Measurements from ENCODE around the gene GSTM3. TPM values are rescaled to one million over a fixed set of nuclear protein-coding genes. Genes with fewer than 3 reads are reported as not detected.

Gene GSTM3
- total RNA-seq: 100 to 1,000 TPM in 2 of 4 donors, 10 to 100 TPM in 2; 65.5 to 150 (median 112) TPM
- 279 TPM for polyA plus RNA-seq
- long read RNA-seq, donor 1, full-length matches to known transcripts: 70 of 76 reads
- long read RNA-seq, donor 1, partial matches to known transcripts: 1 of 76 reads
- long read RNA-seq, donor 1, other reads (novel, unspliced or antisense): 5 of 76 reads
- long read RNA-seq, donor 2, full-length matches to known transcripts: 34 of 41 reads
- long read RNA-seq, donor 2, partial matches to known transcripts: 4 of 41 reads
- long read RNA-seq, donor 2, other reads (novel, unspliced or antisense): 3 of 41 reads
- long read RNA-seq, donor 3, full-length matches to known transcripts: 16 of 23 reads
- long read RNA-seq, donor 3, partial matches to known transcripts: 2 of 23 reads
- long read RNA-seq, donor 3, other reads (novel, unspliced or antisense): 5 of 23 reads
- long read RNA-seq, donor 4, full-length matches to known transcripts: 16 of 20 reads
- long read RNA-seq, donor 4, partial matches to known transcripts: 3 of 20 reads
- long read RNA-seq, donor 4, other reads (novel, unspliced or antisense): 1 of 20 reads

GRCh38 chr1:109740615-109741373 is at the start of gene GSTM3:
GSTM3 (minus strand) TSS chr1:109741038; CDS start chr1:109740287, 751 bp downstream.
- intact Hi-C loops (cut with DNase I): no loop called here
- DNase-seq: no peak
- 3% methylated on average over 10 of the region's 10 CpGs for WGBS

GRCh38 chr1:109790329-109790728 is 49.5 kb upstream of the GSTM3 start:
- H3K4me3 ChIP-seq (ENCODE audit: low read length): no peak overlapping the region
- ATAC-seq (no peak), DNase-seq (no peak)
- intact Hi-C loops (cut with DNase I): loop anchor here in 2 of 4 donors (5.0 kb wide), 2 partner anchors 122 to 192 kb away; partner anchors contain the start of genes AHCYL1 (in 1 of the 2) and CSF1 (in 1 of the 2)
- H3K27ac ChIP-seq (ENCODE audit: low read length): no peak overlapping the region
- H3K4me1 ChIP-seq (ENCODE audit: control insufficient read depth, insufficient read depth, low read length): peaks cover 34% of the 10 kb centered on the region
- no peaks in the 10 kb centered on the region for H3K9me3 ChIP-seq (ENCODE audit: control insufficient read depth, low read length)
- WGBS: 88% methylated on average over 2 of the region's 2 CpGs
- H3K27me3 ChIP-seq (ENCODE audit: control insufficient read depth, insufficient read depth): no peaks in the 10 kb centered on the region

More at GRCh38 chr1:109740615-109741373, at the start of gene GSTM3:
- H3K4me1 ChIP-seq (ENCODE audit: control insufficient read depth, insufficient read depth, low read length): no peaks in the 10 kb centered on the region
- H3K27ac ChIP-seq (ENCODE audit: low read length): peak within 1 kb of the TSS; percentile 68
- ATAC-seq: peak in 1 of 2 donors; percentile 44
- no peaks in the 10 kb centered on the region for H3K27me3 ChIP-seq (ENCODE audit: control insufficient read depth, insufficient read depth)
- no peaks in the 10 kb centered on the region for H3K9me3 ChIP-seq (ENCODE audit: control insufficient read depth, low read length)
- peak within 1 kb of the TSS; percentile 71 for H3K4me3 ChIP-seq (ENCODE audit: low read length)

- ATAC-seq (no peak), DNase-seq (peak in 1 of 3 donors; percentile 10)
- Histone ChIP-seq H3K27ac (ENCODE audit: low read length) (no peak overlapping the region), H3K4me1 (ENCODE audit: control insufficient read depth, insufficient read depth, low read length) (peaks cover 31% of the 10 kb centered on the region), H3K27me3 (ENCODE audit: control insufficient read depth, insufficient read depth) (no peaks in the 10 kb centered on the region), H3K4me3 (ENCODE audit: low read length) (no peak overlapping the region), H3K9me3 (ENCODE audit: control insufficient read depth, low read length) (no peaks in the 10 kb centered on the region)
- intact Hi-C loops (cut with DNase I): loop anchor here in 2 of 4 donors (5.0 kb wide), 2 partner anchors 123 to 193 kb away; partner anchors contain the start of genes AHCYL1 (in 1 of the 2) and CSF1 (in 1 of the 2)
- 87% methylated on average over 9 of the region's 9 CpGs for WGBS
Observed at GRCh38 chr1:109789551-109790180, 48.8 kb upstream of the GSTM3 start.

GRCh38 chr1:109788695-109789521 is 48.1 kb upstream of the GSTM3 start:
- WGBS: 87% methylated on average over 9 of the region's 9 CpGs

GRCh38 chr1:109787845-109788601 is 47.2 kb upstream of the GSTM3 start:
- Histone ChIP-seq H3K4me1 (ENCODE audit: control insufficient read depth, insufficient read depth, low read length) (peaks cover 20% of the 10 kb centered on the region), H3K9me3 (ENCODE audit: control insufficient read depth, low read length) (no peaks in the 10 kb centered on the region), H3K4me3 (ENCODE audit: low read length) (no peak overlapping the region), H3K27ac (ENCODE audit: low read length) (no peak overlapping the region), H3K27me3 (ENCODE audit: control insufficient read depth, insufficient read depth) (no peaks in the 10 kb centered on the region)
- ATAC-seq: no peak
- peak in 1 of 3 donors; percentile 55 for DNase-seq
- WGBS: 89% methylated on average over 19 of the region's 19 CpGs
- intact Hi-C loops (cut with DNase I): no loop called here

More at GRCh38 chr1:109788695-109789521, 48.1 kb upstream of the GSTM3 start:
- intact Hi-C loops (cut with DNase I): no loop called here
- no peak for ATAC-seq
- no peaks in the 10 kb centered on the region for H3K9me3 ChIP-seq (ENCODE audit: control insufficient read depth, low read length)
- H3K27me3 ChIP-seq (ENCODE audit: control insufficient read depth, insufficient read depth): no peaks in the 10 kb centered on the region
- H3K27ac ChIP-seq (ENCODE audit: low read length): no peak overlapping the region
- H3K4me3 ChIP-seq (ENCODE audit: low read length): no peak overlapping the region
- H3K4me1 ChIP-seq (ENCODE audit: control insufficient read depth, insufficient read depth, low read length): peaks cover 28% of the 10 kb centered on the region
- peak in 1 of 3 donors; percentile 18 for DNase-seq

- Histone ChIP-seq H3K4me3 (ENCODE audit: low read length) (no peak overlapping the region), H3K27ac (ENCODE audit: low read length) (no peak overlapping the region), H3K9me3 (ENCODE audit: control insufficient read depth, low read length) (no peaks in the 10 kb centered on the region), H3K27me3 (ENCODE audit: control insufficient read depth, insufficient read depth) (no peaks in the 10 kb centered on the region), H3K4me1 (ENCODE audit: control insufficient read depth, insufficient read depth, low read length) (peaks cover 13% of the 10 kb centered on the region)
- intact Hi-C loops (cut with DNase I): no loop called here
- WGBS: 87% methylated on average over 9 of the region's 9 CpGs
- DNase-seq (peak in 1 of 3 donors; percentile 27), ATAC-seq (no peak)
Observed at GRCh38 chr1:109787211-109787844, 46.5 kb upstream of the GSTM3 start.

GRCh38 chr1:109786531-109787021 is 45.7 kb upstream of the GSTM3 start:
- H3K27me3 ChIP-seq (ENCODE audit: control insufficient read depth, insufficient read depth): no peaks in the 10 kb centered on the region
- intact Hi-C loops (cut with DNase I): no loop called here
- no peak overlapping the region for H3K27ac ChIP-seq (ENCODE audit: low read length)
- ATAC-seq (peak in 1 of 2 donors; percentile 15), DNase-seq (peak in 1 of 3 donors; percentile 49)
- 74% methylated on average over 6 of the region's 6 CpGs for WGBS
- H3K9me3 ChIP-seq (ENCODE audit: control insufficient read depth, low read length): no peaks in the 10 kb centered on the region
- H3K4me1 ChIP-seq (ENCODE audit: control insufficient read depth, insufficient read depth, low read length): peaks cover 8% of the 10 kb centered on the region
- H3K4me3 ChIP-seq (ENCODE audit: low read length): no peak overlapping the region

- Histone ChIP-seq H3K4me3 (ENCODE audit: low read length) (no peak overlapping the region), H3K27me3 (ENCODE audit: control insufficient read depth, insufficient read depth) (no peaks in the 10 kb centered on the region), H3K4me1 (ENCODE audit: control insufficient read depth, insufficient read depth, low read length) (peaks cover 6% of the 10 kb centered on the region), H3K27ac (ENCODE audit: low read length) (no peak overlapping the region), H3K9me3 (ENCODE audit: control insufficient read depth, low read length) (no peaks in the 10 kb centered on the region)
- 64% methylated on average over 5 of the region's 5 CpGs for WGBS
- ATAC-seq (no peak), DNase-seq (peak in 1 of 3 donors; percentile 8)
- intact Hi-C loops (cut with DNase I): no loop called here
Observed at GRCh38 chr1:109786112-109786480, 45.3 kb upstream of the GSTM3 start.

- WGBS: 85% methylated on average over 4 of the region's 4 CpGs
- intact Hi-C loops (cut with DNase I): no loop called here
- H3K27ac ChIP-seq (ENCODE audit: low read length): no peak overlapping the region
- H3K4me1 ChIP-seq (ENCODE audit: control insufficient read depth, insufficient read depth, low read length): peaks cover 3% of the 10 kb centered on the region
- peak in 1 of 3 donors; percentile 6 for DNase-seq
- H3K4me3 ChIP-seq (ENCODE audit: low read length): no peak overlapping the region
- H3K27me3 ChIP-seq (ENCODE audit: control insufficient read depth, insufficient read depth): no peaks in the 10 kb centered on the region
- H3K9me3 ChIP-seq (ENCODE audit: control insufficient read depth, low read length): no peaks in the 10 kb centered on the region
- ATAC-seq: no peak
Observed at GRCh38 chr1:109785446-109786111, 44.7 kb upstream of the GSTM3 start.

Data from right cardiac atrium (tissue), 5 donors.